GM12878 (cell line): ENCODE results near the gene ADRA2B. TPM values are rescaled to one million over a fixed set of nuclear protein-coding genes. Genes with fewer than 3 reads are reported as not detected.
A peak's percentile ranks its signal among the peaks of the same experiment; 100 is the strongest.

Experiments used
- ATAC-seq: fragments of 200-7000 bp; cut with Tn5 transposase; 3 replicates; pipeline ENCODE4 v1.9.1; 2020; ENCODE audit warnings: mild to moderate bottlenecking, moderate library complexity
- BruUV-seq: library from RNA; stranded (reverse); fragments of 400-500 nt; replicated peaks from 2 replicates; lab custom pipeline; 2021; lab: Mats Ljungman, UMichigan
- CTCF ChIA-PET: fragments of 300-600 bp; sonication (Branson Sonifier 250); formaldehyde crosslinking; extraction: SDS; loops from one replicate; lab custom pipeline; 2021; ENCODE audit warnings: inconsistent platforms; lab: Yijun Ruan, JAX
- POLR2A ChIA-PET: fragments of 350-600 bp; formaldehyde crosslinking; extraction: SDS; loops from one replicate; lab custom pipeline; 2021; ENCODE audit warnings: inconsistent platforms; lab: Charles Lee
- RAD21 ChIA-PET: fragments of 300-600 bp; sonication (Branson Sonifier 250); formaldehyde crosslinking; loops from one replicate; lab custom pipeline; 2023; ENCODE audit warnings: antibody characterized with exemption; ENCODE audit not compliant: unreplicated experiment; lab: Charles Lee
- SMC1A ChIA-PET: fragments of 300-600 bp; sonication (Branson Sonifier 250); formaldehyde crosslinking; loops from one replicate; lab custom pipeline; 2023; ENCODE audit not compliant: unreplicated experiment, uncharacterized antibody; lab: Charles Lee
- DNase-seq: peaks from one replicate; pipeline ENCODE4 v3.0.0-alpha.2; 2011; ENCODE audit warnings: low read depth, low spot score
- FAIRE-seq: peaks from 3 replicates; lab custom pipeline; 2011; peaks lifted over from hg19 to GRCh38; lab: Jason Lieb, UNC
- H2AFZ ChIP-seq: 2 replicates; pipeline ENCODE4 v1.6.0; 2011; ENCODE audit warnings: low read depth, low read length, control low read depth; ENCODE audit not compliant: control insufficient read depth
- H3K27ac ChIP-seq: 2 replicates; pipeline ENCODE4 v1.5.1; 2011; ENCODE audit warnings: control low read depth; ENCODE audit not compliant: control insufficient read depth, insufficient read depth
- H3K27me3 ChIP-seq, 2 experiments: replicated peaks in 1 of 2; 2 replicates each; pipeline versions ENCODE4 v1.6.0 to v1.6.1; 2011; ENCODE audit warnings: low read length in 1 of 2; ENCODE audit not compliant: control insufficient read depth in 2 of 2, insufficient read depth in 2 of 2
- H3K36me3 ChIP-seq, 2 experiments: 2 replicates each; pipeline ENCODE4 v1.5.1; 2011; ENCODE audit warnings: low read length in 1 of 2; ENCODE audit not compliant: control insufficient read depth in 2 of 2, insufficient read depth in 2 of 2
- H3K4me1 ChIP-seq: 2 replicates; pipeline ENCODE4 v1.6.1; 2011; ENCODE audit warnings: mild to moderate bottlenecking, low read length, moderate library complexity, mixed read lengths; ENCODE audit not compliant: control insufficient read depth, insufficient read depth
- H3K4me2 ChIP-seq: 2 replicates; pipeline ENCODE4 v1.6.0; 2011; ENCODE audit warnings: control low read depth; ENCODE audit not compliant: control insufficient read depth, insufficient read depth
- H3K4me3 ChIP-seq: fragments of 200-600 bp; sonication (generic); 2 replicates; pipeline ENCODE4 v1.5.1; 2016
- H3K79me2 ChIP-seq: 2 replicates; pipeline ENCODE4 v1.6.0; 2011; ENCODE audit warnings: low read length; ENCODE audit not compliant: control insufficient read depth, insufficient read depth
- H3K9ac ChIP-seq: 2 replicates; pipeline ENCODE4 v1.8.0; 2011; ENCODE audit warnings: low read length, control low read depth, mixed read lengths; ENCODE audit not compliant: control insufficient read depth, insufficient read depth
- H3K9me3 ChIP-seq: replicated peaks from 3 replicates; pipeline ENCODE4 v1.5.1; 2011; ENCODE audit warnings: mild to moderate bottlenecking, low read length; ENCODE audit not compliant: control insufficient read depth, insufficient read depth
- H4K20me1 ChIP-seq: 2 replicates; pipeline ENCODE4 v1.6.0; 2011; ENCODE audit not compliant: control insufficient read depth, insufficient read depth
- CHD2 ChIP-seq: IDR thresholded peaks from 2 replicates; pipeline ENCODE4 v1.6.1; 2011; ENCODE audit warnings: low read depth, low read length, improper control_type of control experiment, borderline replicate concordance
- NFYB ChIP-seq: IDR thresholded peaks from 2 replicates; pipeline ENCODE4 v1.6.1; 2011; ENCODE audit warnings: low read depth, mild to moderate bottlenecking, low read length, improper control_type of control experiment, moderate library complexity; ENCODE audit not compliant: insufficient read depth
- PBX3 ChIP-seq: IDR thresholded peaks from 2 replicates; pipeline ENCODE4 v1.6.1; 2011; ENCODE audit warnings: mild to moderate bottlenecking, low read depth, low read length, moderate library complexity; ENCODE audit not compliant: insufficient replicate concordance
- PKNOX1 ChIP-seq: fragments of 450-650 bp; IDR thresholded peaks from 2 replicates; pipeline ENCODE4 v1.6.1; 2016; ENCODE audit warnings: mild to moderate bottlenecking
- SMARCA5 ChIP-seq: fragments of 450-650 bp; IDR thresholded peaks from 2 replicates; pipeline ENCODE4 v1.6.1; 2017; ENCODE audit warnings: mild to moderate bottlenecking
- ZNF622 ChIP-seq: fragments of 450-650 bp; IDR thresholded peaks from 2 replicates; pipeline ENCODE4 v1.6.1; 2017; ENCODE audit warnings: mild to moderate bottlenecking, inconsistent platforms
- WGBS: methylation state at CpG from one replicate; pipeline ENCODE4 v1.1.6; 2016; ENCODE audit warnings: low lambda C conversion rate; ENCODE audit not compliant: insufficient replicate concordance, insufficient coverage; ENCODE audit errors: missing lambda C conversion rate; 5-methylcytosine and 5-hydroxymethylcytosine counted together
- in situ Hi-C: fragments of 300-500 bp; cut with MboI; formaldehyde crosslinking; loops from 9 replicates; pipeline ENCODE4 v1.14.3; 2018; ENCODE audit warnings: mixed read lengths
- intact Hi-C: fragments of 100-400 bp; cut with micrococcal nuclease; formaldehyde crosslinking; loops from one replicate; pipeline ENCODE4 v1.14.2; 2022; ENCODE audit not compliant: unreplicated experiment
- polyA plus RNA-seq, 11 experiments: library from polyadenylated mRNA; depleted of rRNA in 4 of 11; unstranded in 6 of 11; stranded (reverse) in 5 of 11; fragments of >200 nt; fragmentation: Nextera tagmentation in 4 of 11; fragmentation: Illumina TruSeq in 1 of 11; extraction: Ambion mirVana in 4 of 11; extraction: Trizol in 1 of 11; gene quantifications; 1 replicate in 1 of 11; 2 replicates in 10 of 11; pipeline versions ENCODE4 v1.2.1 to v1.2.3, GENCODE V29; 2011 to 2016; ENCODE audit warnings: inconsistent platforms in 2 of 11, missing spikeins in 2 of 11, low read depth in 1 of 11
- total RNA-seq, 4 experiments: library from RNA; depleted of rRNA in 3 of 4; stranded (reverse); fragments of >200 nt in 3 of 4; fragmentation: Illumina TruSeq in 1 of 4; extraction: Trizol in 1 of 4; gene quantifications; 2 replicates each; pipeline versions ENCODE4 v1.2.1 to v1.2.3, GENCODE V29; 2013 to 2021

ADRA2B gene
- total and polyA plus RNA-seq, 10 of the 15 experiments (the other 5 are each of a cell fraction or from before 2014, with no cell fraction given), result 0.01 to 0.10 (median 0.04) TPM; not detected in 6

GRCh38 chr2:96163415-96163767 lies 47.0 kb upstream of the ADRA2B start:
- BruUV-seq, result no TSS peak
- POLR2A ChIA-PET, result interaction anchor here (0.6 to 6.3 kb wide), 10 partner anchors 8 to 605 kb away, joined by 3 to 80 read pairs (median 5); partner anchors contain the start of genes ASTL, DUSP2, NCAPH and STARD7
- Histone ChIP-seq H3K4me1 (peaks cover 63% of the 10 kb centered on the region), H3K36me3 (no peaks in the 10 kb centered on the region), H3K27me3 (no peaks in the 10 kb centered on the region), H3K9ac (peak overlapping the region; percentile 89), H4K20me1 (no peaks in the 10 kb centered on the region), H3K9me3 (peaks cover 3% of the 10 kb centered on the region; the same call in 2 of the 3 replicates), H3K4me3 (no peak overlapping the region), H2AFZ (no peak overlapping the region; the same call in none of the 2 replicates), H3K27ac (peak overlapping the region; percentile 100), H3K79me2 (no peaks in the 10 kb centered on the region; the same call in none of the 2 replicates), H3K4me2 (peak overlapping the region; percentile 93)
- FAIRE-seq, result no peak
- CTCF ChIA-PET, result interaction anchor here (1.9 to 5.5 kb wide), 3 partner anchors 11 to 24 kb away, joined by 23 to 68 read pairs (median 25); partner anchors contain the start of genes ASTL and DUSP2
- intact Hi-C loops, result no loop called here
- 9% methylated on average over 5 of the region's 5 CpGs for WGBS
- RAD21 ChIA-PET, result interaction anchor here (1.0 to 5.4 kb wide), 10 partner anchors 8 to 103 kb away, joined by 3 to 59 read pairs (median 6); partner anchors contain the start of genes ASTL and CIAO1
- in situ Hi-C loops, result no loop called here
- no peak for TF ChIP-seq ZNF622
- TF ChIP-seq PKNOX1, result peak; percentile 87
- no peak for TF ChIP-seq NFYB
- TF ChIP-seq CHD2, result no peak
- TF ChIP-seq PBX3, result peak; percentile 34
- peak; percentile 64; the same call in 1 of the 2 replicates for TF ChIP-seq SMARCA5
- ATAC-seq, result peak; percentile 14
- no peak for DNase-seq
- SMC1A ChIA-PET, result interaction anchor here (0.8 to 4.1 kb wide), 7 partner anchors 8 to 26 kb away, joined by 3 to 52 read pairs (median 9); partner anchors contain the start of gene ASTL
